GM23338 (cell line): Measurements from ENCODE around the gene AFF3. TPM values are rescaled to one million over a fixed set of nuclear protein-coding genes. Genes with fewer than 3 reads are reported as not detected.

Experiments
- ATAC-seq: fragments of 200-7000 bp; cut with Tn5 transposase; 3 replicates; pipeline ENCODE4 v1.9.1; 2020
- DNase-seq: peaks from one replicate; pipeline ENCODE4 v3.0.0-alpha.2; 2015; ENCODE audit warnings: low spot score
- H2AFZ ChIP-seq: fragments of 200-600 bp; sonication (generic); 2 replicates; pipeline ENCODE4 v1.8.0; 2016; ENCODE audit warnings: antibody characterized with exemption, mild to moderate bottlenecking, moderate library complexity
- H3F3A ChIP-seq: fragments of 200-600 bp; sonication (generic); replicated peaks from 2 replicates; pipeline ENCODE4 v1.8.0; 2017; ENCODE audit warnings: antibody characterized with exemption, mixed run types, low read depth
- H3K27ac ChIP-seq: fragments of 200-600 bp; sonication (generic); 2 replicates; pipeline ENCODE4 v1.6.1; 2016; ENCODE audit warnings: low read depth
- H3K27me3 ChIP-seq: fragments of 200-600 bp; sonication (generic); 2 replicates; pipeline ENCODE4 v1.8.0; 2016; ENCODE audit warnings: mild to moderate bottlenecking, mixed run types, moderate library complexity; ENCODE audit not compliant: insufficient read depth
- H3K36me3 ChIP-seq: fragments of 200-600 bp; sonication (generic); 2 replicates; pipeline ENCODE4 v1.8.0; 2016; ENCODE audit warnings: mild to moderate bottlenecking; ENCODE audit not compliant: insufficient read depth
- H3K4me1 ChIP-seq: fragments of 200-600 bp; sonication (generic); 2 replicates; pipeline ENCODE4 v1.8.0; 2016; ENCODE audit warnings: mild to moderate bottlenecking, moderate library complexity; ENCODE audit not compliant: insufficient read depth
- H3K4me2 ChIP-seq: fragments of 200-600 bp; sonication (generic); 2 replicates; pipeline ENCODE4 v1.7.1; 2017; ENCODE audit warnings: mixed run types
- H3K4me3 ChIP-seq: fragments of 200-600 bp; sonication (generic); 2 replicates; pipeline ENCODE4 v1.6.1; 2016; ENCODE audit warnings: mixed run types
- H3K79me2 ChIP-seq: fragments of 200-600 bp; sonication (generic); replicated peaks from 2 replicates; pipeline ENCODE4 v1.8.0; 2017; ENCODE audit warnings: mild to moderate bottlenecking; ENCODE audit not compliant: insufficient read depth
- H3K9me2 ChIP-seq: fragments of 200-600 bp; sonication (generic); 2 replicates; pipeline ENCODE4 v1.8.0; 2017; ENCODE audit not compliant: insufficient read depth
- H4K20me1 ChIP-seq: fragments of 200-600 bp; sonication (generic); replicated peaks from 2 replicates; pipeline ENCODE4 v1.8.0; 2017; ENCODE audit warnings: mild to moderate bottlenecking; ENCODE audit not compliant: insufficient read depth
- H3K27ac Mint-ChIP-seq: 2 replicates; pipeline ENCODE4 v1.8.0; 2020; ENCODE audit warnings: inconsistent platforms, mild to moderate bottlenecking, moderate library complexity, mixed read lengths
- H3K27me3 Mint-ChIP-seq: 3 replicates; pipeline ENCODE4 v1.8.0; 2022; ENCODE audit warnings: low read depth, mild to moderate bottlenecking, moderate library complexity, mixed read lengths, inconsistent platforms; ENCODE audit not compliant: insufficient read depth, poor library complexity
- H3K36me3 Mint-ChIP-seq: 3 replicates; pipeline ENCODE4 v1.8.0; 2021; ENCODE audit warnings: low read depth, mild to moderate bottlenecking, inconsistent platforms, moderate library complexity, mixed read lengths
- H3K4me1 Mint-ChIP-seq: 3 replicates; pipeline ENCODE4 v1.8.0; 2020; ENCODE audit warnings: mild to moderate bottlenecking, inconsistent platforms, mixed read lengths
- H3K4me3 Mint-ChIP-seq: 3 replicates; pipeline ENCODE4 v1.8.0; 2021; ENCODE audit warnings: moderate library complexity, mild to moderate bottlenecking, inconsistent platforms, mixed read lengths
- H3K9me3 Mint-ChIP-seq: 3 replicates; pipeline ENCODE4 v1.8.0; 2020; ENCODE audit warnings: moderate library complexity, mild to moderate bottlenecking, inconsistent platforms, mixed read lengths
- CREB1 ChIP-seq: fragments of 250-450 bp; sonication (Bioruptor Pico); IDR thresholded peaks from 2 replicates; pipeline ENCODE4 v1.5.0; 2020; ENCODE audit warnings: low read depth, mild to moderate bottlenecking, moderate library complexity
- JUNB ChIP-seq: IDR thresholded peaks from one replicate; pipeline ENCODE4 v1.6.1; 2016; ENCODE audit warnings: antibody characterized with exemption; ENCODE audit not compliant: unreplicated experiment
- NANOG ChIP-seq: IDR thresholded peaks from 2 replicates; pipeline ENCODE4 v1.6.1; 2016; ENCODE audit warnings: antibody characterized with exemption, borderline replicate concordance
- POLR2AphosphoS5 ChIP-seq: IDR thresholded peaks from 2 replicates; pipeline ENCODE4 v1.6.1; 2016; ENCODE audit warnings: antibody characterized with exemption, low read depth
- REST ChIP-seq: IDR thresholded peaks from one replicate; pipeline ENCODE4 v1.6.1; 2018; ENCODE audit warnings: antibody characterized with exemption; ENCODE audit not compliant: unreplicated experiment
- STAT1 ChIP-seq: IDR thresholded peaks from one replicate; pipeline ENCODE4 v1.6.1; 2016; ENCODE audit warnings: antibody characterized with exemption; ENCODE audit not compliant: unreplicated experiment
- ZNF114 ChIP-seq: fragments of 250-450 bp; sonication (Bioruptor Pico); IDR thresholded peaks from 2 replicates; pipeline ENCODE4 v1.5.0; 2020; ENCODE audit warnings: mild to moderate bottlenecking, moderate library complexity
- ZNF331 ChIP-seq: fragments of 250-450 bp; sonication (Bioruptor Pico); IDR thresholded peaks from 2 replicates; pipeline ENCODE4 v1.5.0; 2020; ENCODE audit warnings: low read depth, mild to moderate bottlenecking, moderate library complexity
- ZNF462 ChIP-seq: fragments of 250-450 bp; sonication (Bioruptor Pico); IDR thresholded peaks from 2 replicates; pipeline ENCODE4 v1.5.0; 2020; ENCODE audit warnings: mild to moderate bottlenecking, moderate library complexity
- polyA plus RNA-seq: library from polyadenylated mRNA; unstranded; fragments of >200 nt; fragmentation: Nextera tagmentation; extraction: Ambion mirVana; gene quantifications from 2 replicates; pipeline ENCODE4 v1.2.1, GENCODE V29; 2016
- total RNA-seq: library from RNA; depleted of rRNA; stranded (reverse); fragments of >200 nt; shearing (Covaris generic); gene quantifications from 2 replicates; pipeline ENCODE4 v1.2.3, GENCODE V29; 2014

The AFF3 gene
- total and polyA plus RNA-seq, 2 experiments from 2014 or later = 0.73 to 1.4 TPM

DNA sequence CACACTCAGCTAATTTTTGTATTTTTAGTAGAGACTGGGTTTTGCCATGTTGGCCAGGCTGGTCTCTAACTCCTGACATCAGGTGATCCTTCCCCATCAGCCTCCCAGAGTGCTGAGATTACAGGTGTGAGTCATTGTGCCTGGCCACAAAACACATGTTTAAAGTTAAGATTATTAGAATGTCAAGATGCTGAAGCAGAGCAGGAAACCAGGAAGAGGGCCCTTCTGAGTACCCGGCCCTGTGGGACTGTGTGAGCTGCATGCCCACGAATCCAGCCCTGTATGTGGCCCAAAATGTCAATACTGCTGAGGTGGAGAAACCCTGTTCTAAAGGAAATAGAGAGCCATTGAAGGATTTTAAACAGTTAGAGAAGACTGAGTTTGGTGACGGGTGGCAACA, 621.6 kb downstream of the AFF3 start:
- ATAC-seq (no peak), DNase-seq (no peak)
- H3K4me1 ChIP-seq = no peaks in the 10 kb centered on the region
- no peaks in the 10 kb centered on the region for H3K36me3 ChIP-seq
- H3K4me2 ChIP-seq = no peak overlapping the region
- H3F3A ChIP-seq = no peaks in the 10 kb centered on the region
- TF ChIP-seq JUNB (no peak), STAT1 (no peak), CREB1 (no peak), NANOG (no peak), POLR2AphosphoS5 (no peak), ZNF331 (CRISPR knock-in tag) (no peak), ZNF114 (CRISPR knock-in tag) (no peak), REST (no peak)
- Mint-ChIP-seq H3K4me1 (no peaks in the 10 kb centered on the region), H3K36me3 (no peaks in the 10 kb centered on the region; the same call in 2 of the 3 replicates), H3K27ac (no peak overlapping the region), H3K27me3 (peaks cover 1% of the 10 kb centered on the region), H3K9me3 (peaks cover 3% of the 10 kb centered on the region; the same call in 1 of the 3 replicates), H3K4me3 (no peak overlapping the region)
- H2AFZ ChIP-seq = no peak overlapping the region; the same call in 1 of the 2 replicates
- H3K4me3 ChIP-seq = no peak overlapping the region
- no peaks in the 10 kb centered on the region for H4K20me1 ChIP-seq
- no peak overlapping the region for H3K27ac ChIP-seq
- H3K27me3 ChIP-seq = no peaks in the 10 kb centered on the region
- no peaks in the 10 kb centered on the region for H3K79me2 ChIP-seq
- H3K9me2 ChIP-seq = no peaks in the 10 kb centered on the region

DNA sequence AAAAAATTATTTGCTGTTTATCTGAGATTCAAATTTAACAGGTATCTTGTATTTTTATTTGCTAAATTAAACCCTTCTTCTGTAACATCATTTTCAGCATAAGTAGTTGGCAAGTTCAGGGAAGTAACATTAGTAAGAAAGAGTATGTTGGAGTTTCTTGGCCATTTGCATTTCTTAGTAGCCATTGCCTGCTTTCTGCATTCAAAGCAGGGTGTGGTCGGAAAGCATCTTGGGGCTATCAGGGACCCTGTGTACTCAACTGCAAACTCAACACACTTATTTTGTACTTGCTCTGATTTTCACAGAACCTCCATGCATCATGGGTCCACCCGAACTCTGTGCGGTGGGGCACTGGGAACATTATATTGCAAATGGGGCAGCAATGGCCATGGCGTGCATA, 622.2 kb downstream of the AFF3 start:
- Mint-ChIP-seq H3K27me3 (peaks cover 1% of the 10 kb centered on the region), H3K36me3 (no peaks in the 10 kb centered on the region; the same call in 2 of the 3 replicates), H3K27ac (no peak overlapping the region), H3K4me1 (no peaks in the 10 kb centered on the region), H3K4me3 (no peak overlapping the region), H3K9me3 (peaks cover 3% of the 10 kb centered on the region; the same call in 1 of the 3 replicates)
- Histone ChIP-seq H3K9me2 (no peaks in the 10 kb centered on the region), H3K79me2 (no peaks in the 10 kb centered on the region), H3K27ac (no peak overlapping the region), H3K4me2 (no peak overlapping the region), H3K27me3 (no peaks in the 10 kb centered on the region), H2AFZ (no peak overlapping the region), H3K4me3 (no peak overlapping the region), H3K4me1 (no peaks in the 10 kb centered on the region), H3F3A (no peaks in the 10 kb centered on the region), H4K20me1 (no peaks in the 10 kb centered on the region), H3K36me3 (no peaks in the 10 kb centered on the region)
- DNase-seq = no peak
- ATAC-seq = no peak
- TF ChIP-seq REST = no peak
- no peak for TF ChIP-seq ZNF462
